HEK293T (cell line): Measurements from ENCODE around the gene NOL7.

Experiments
- ARNT ChIP-seq: fragments of 450-650 bp; IDR thresholded peaks from 2 replicates; pipeline ENCODE4 v1.6.1; 2017; ENCODE audit warnings: mild to moderate bottlenecking
- BHLHE40 ChIP-seq: fragments of 450-650 bp; IDR thresholded peaks from 2 replicates; pipeline ENCODE4 v1.6.1; 2016; ENCODE audit warnings: mild to moderate bottlenecking, moderate library complexity, borderline replicate concordance
- ELF4 ChIP-seq: fragments of 450-650 bp; IDR thresholded peaks from 2 replicates; pipeline ENCODE4 v1.6.1; 2017; ENCODE audit warnings: antibody characterized with exemption
- FOXK2 ChIP-seq: fragments of 450-650 bp; IDR thresholded peaks from 2 replicates; pipeline ENCODE4 v1.6.1; 2016; ENCODE audit warnings: mild to moderate bottlenecking
- FOXM1 ChIP-seq: fragments of 450-650 bp; IDR thresholded peaks from 2 replicates; pipeline ENCODE4 v1.6.1; 2017; ENCODE audit warnings: mild to moderate bottlenecking, borderline replicate concordance
- HDGF ChIP-seq: fragments of 450-650 bp; IDR thresholded peaks from 2 replicates; pipeline ENCODE4 v1.6.1; 2017; ENCODE audit warnings: antibody characterized with exemption, borderline replicate concordance
- L3MBTL2 ChIP-seq: fragments of 450-650 bp; conservative IDR thresholded peaks from 2 replicates; pipeline ENCODE4 v1.6.1; 2016; ENCODE audit warnings: mild to moderate bottlenecking
- NFRKB ChIP-seq: fragments of 450-650 bp; IDR thresholded peaks from 2 replicates; pipeline ENCODE4 v1.6.1; 2016; ENCODE audit warnings: mild to moderate bottlenecking, moderate library complexity
- SP1 ChIP-seq: fragments of 450-650 bp; IDR thresholded peaks from 2 replicates; pipeline ENCODE4 v1.6.1; 2017
- SUZ12 ChIP-seq: fragments of 450-650 bp; IDR thresholded peaks from 2 replicates; pipeline ENCODE4 v1.6.1; 2016; ENCODE audit warnings: mild to moderate bottlenecking
- ZNF384 ChIP-seq: fragments of 450-650 bp; IDR thresholded peaks from 2 replicates; pipeline ENCODE4 v1.6.1; 2016

GRCh38 chr6:13669476-13669875 lies 54.3 kb downstream of the NOL7 start:
- TF ChIP-seq ARNT (no peak), SUZ12 (no peak), FOXM1 (no peak), ELF4 (no peak), HDGF (no peak), ZNF384 (no peak), L3MBTL2 (no peak), SP1 (no peak), BHLHE40 (no peak), NFRKB (no peak), FOXK2 (no peak)
